GM21528 (cell line): Measurements from ENCODE around the gene RNASE1.

Source experiments
- ATAC-seq: cut with Tn5 transposase; IDR thresholded peaks from one replicate; pipeline ENCODE4 v1.9.1; 2021; ENCODE audit warnings: mild to moderate bottlenecking, moderate library complexity; ENCODE audit not compliant: unreplicated experiment, low FRiP score

RNASE1 gene

GRCh38 chr14:20809917-20810316, 7.3 kb upstream of the RNASE1 start:
- no peak for ATAC-seq

DNA sequence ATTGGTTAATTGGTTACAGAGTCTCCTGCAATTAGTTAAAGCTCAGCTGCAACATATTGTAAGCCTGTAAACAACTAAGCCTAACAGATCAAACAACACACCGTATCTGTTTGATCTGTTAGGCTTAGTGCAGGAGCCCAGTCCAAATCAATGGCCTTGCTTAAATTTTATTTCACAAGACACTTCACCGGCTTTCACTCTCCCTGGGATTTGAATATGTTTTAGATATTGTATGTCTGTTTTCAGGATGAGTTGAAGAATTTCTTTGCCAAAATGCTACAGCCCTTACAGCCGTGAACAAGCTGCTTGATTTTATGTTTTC, 5.5 kb upstream of the RNASE1 start:
- no peak for ATAC-seq

DNA sequence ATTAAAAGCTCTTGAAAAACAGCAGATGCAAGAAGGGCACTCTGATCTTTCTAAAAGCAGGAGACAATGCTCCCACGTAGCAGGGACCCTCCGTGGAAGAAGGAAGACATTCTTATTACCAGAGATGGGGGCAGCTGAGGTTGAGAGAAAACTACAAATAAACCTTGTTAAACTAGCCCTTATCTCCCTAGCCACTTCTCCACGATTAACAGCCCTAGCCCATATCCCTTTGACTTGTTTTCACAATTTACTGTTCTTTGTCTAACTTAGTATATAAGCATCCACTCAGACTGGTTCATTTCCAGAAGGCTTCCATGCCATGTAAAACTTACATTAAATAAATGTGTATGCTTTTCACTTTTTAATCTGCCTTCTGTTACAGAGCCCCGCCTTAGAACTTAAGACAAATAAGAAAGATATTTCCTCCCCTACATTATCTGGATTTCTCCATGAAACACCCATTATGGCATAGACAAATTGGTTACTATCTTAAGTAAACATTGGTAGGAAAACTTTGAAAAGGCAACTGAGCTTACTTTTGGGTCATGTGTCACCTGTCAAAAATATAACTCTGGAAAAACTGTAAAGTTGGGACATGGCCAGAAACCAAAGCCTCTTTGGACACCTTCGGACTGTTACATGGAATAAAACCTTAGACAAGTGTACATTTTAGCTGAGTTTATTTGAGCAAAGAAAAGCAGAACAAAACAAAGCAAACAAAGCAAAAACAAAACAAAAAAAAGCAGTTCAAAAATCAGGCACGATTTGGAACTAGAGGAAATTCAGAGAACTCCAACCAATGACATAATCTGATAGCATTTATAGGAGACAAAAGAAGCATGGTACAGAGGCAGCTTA, 4.9 kb upstream of the RNASE1 start:
- ATAC-seq: no peak

DNA sequence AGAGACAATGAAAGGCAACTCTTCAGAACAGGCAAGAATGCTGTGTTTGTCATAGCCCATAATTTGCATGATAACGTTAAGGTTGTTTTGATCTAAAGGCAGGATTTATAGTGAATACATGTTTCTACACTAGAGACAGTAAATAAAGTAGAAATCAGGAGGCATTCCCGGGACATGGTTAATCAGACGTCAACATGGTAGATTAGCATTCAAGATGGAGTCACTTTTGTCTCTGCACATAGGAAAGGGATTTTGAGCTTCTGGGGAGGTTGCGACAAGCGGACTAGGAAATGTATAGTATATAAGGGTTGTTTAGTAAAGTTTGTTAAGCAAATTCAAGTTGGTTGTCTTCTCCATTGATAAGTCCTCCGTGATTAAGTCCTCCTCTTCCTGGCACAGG, 2.8 kb upstream of the RNASE1 start:
- ATAC-seq: no peak

GRCh38 chr14:20803223-20803622, 579 bp upstream of the RNASE1 start:
- ATAC-seq: no peak

DNA sequence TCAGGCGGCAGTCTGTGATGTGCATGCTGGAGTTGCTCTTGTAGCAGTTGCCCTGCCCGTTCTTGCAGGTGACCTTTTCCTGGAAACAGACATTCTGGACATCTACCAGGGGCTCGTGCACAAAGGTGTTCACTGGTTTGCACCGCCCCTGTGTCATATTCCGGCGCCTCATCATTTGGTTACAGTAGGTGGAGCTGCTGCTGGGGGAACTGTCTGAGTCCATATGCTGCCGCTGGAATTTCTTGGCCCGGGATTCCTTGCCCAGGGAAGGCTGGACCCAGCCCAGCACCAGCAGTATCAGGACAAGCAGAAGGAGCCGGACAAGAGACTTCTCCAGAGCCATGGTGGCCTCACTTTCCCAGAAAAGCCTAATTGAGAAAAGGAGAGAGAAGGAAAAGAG, 918 bp downstream of the RNASE1 start:
- ATAC-seq: no peak

- no peak for ATAC-seq
Measured at GRCh38 chr14:20799892-20800544, 2.6 kb downstream of the RNASE1 start.

- ATAC-seq: no peak
Measured at GRCh38 chr14:20799456-20799891, 3.2 kb downstream of the RNASE1 start.

DNA sequence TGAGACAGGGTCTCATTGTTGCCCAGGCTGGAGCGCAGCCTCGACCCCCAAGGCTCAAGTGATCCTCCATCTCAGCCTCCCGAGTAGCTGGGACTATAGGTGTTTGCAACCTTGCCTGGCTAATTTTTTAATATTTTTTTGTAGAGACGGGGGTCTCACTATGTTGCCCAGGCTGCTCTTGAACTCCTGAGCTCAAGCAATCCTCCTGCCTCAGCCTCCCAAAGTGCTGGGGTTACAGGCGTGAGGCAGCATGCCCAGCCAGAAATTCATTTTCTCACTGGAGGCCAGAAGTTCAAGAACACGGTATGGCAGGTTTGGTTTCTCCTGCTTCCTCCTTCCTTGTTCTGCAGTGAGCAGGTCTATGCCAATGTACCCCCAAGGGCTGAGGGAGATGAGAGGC, 3.7 kb downstream of the RNASE1 start:
- ATAC-seq: no peak

DNA sequence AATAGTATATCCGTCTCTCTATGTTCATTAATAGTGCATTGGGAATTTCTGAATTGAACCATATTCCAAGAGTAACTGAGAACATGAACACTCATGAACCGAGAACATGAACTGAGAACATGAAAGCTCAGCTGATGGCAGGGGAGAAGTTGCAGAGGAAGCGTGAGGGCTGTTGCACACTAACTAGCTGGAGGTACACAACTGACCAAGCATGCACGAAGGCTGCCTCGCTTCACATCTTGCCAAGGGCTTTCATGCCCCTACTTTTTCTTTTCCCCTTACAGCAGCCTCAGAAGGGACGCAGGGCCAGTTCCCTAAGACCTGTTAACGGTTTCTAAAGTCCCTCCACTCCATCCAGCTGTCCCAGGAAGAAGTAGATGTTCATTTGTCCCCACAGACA, 4.3 kb downstream of the RNASE1 start:
- ATAC-seq: no peak

DNA sequence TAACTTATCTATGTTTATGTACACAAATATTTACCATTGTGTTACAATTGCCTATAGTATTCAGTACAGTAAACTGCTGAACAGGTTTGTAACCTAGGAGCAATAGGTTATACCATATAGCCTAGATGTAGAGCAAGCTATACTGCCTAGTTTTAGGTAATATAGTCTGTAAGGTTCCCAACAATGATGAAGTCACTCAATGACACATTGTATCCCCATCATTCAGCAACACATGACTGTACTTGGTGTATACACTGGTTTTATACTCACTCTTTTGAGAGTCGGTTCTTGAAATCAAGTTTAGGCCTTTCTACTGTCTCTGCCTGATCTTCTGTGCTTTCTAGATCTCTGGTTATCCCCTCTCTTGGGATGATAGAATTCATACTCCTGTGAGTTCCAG, 5.5 kb downstream of the RNASE1 start:
- no peak for ATAC-seq

DNA sequence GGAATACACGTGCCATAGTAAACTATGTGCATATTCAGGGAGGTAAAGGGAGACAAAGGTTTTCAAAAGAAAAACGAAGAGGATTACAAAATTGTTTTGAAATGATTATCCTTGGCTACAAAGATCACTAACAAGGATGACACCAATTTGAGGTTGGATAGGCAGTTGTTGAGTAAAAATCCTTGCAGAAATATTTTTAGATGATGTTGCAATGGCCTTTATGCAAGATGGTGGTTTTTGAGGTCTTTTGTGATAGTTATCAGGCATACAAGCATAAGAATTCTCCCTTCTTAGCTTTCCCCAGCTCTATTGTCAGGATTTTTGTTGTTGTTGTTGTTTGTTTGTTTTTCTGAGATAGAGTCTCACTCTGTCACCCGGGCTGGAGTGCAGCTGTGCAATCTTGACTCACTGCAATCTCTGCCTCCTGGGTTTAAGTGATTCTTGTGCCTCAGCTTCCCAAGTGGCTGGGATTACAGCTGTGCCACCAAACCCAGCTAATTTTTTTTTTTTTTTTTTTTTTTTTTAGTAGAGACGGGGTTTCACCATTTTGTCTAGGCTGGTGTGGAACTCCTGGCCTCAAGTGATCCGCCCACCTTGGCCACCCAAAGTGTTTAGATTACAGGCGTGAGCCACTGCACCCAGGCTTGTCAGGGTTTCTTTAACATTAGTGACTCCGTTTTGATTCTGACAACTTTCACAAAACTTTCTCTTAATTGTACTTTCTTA, 7.8 kb downstream of the RNASE1 start:
- no peak for ATAC-seq

GRCh38 chr14:20792556-20792955, 10.1 kb downstream of the RNASE1 start:
- no peak for ATAC-seq

DNA sequence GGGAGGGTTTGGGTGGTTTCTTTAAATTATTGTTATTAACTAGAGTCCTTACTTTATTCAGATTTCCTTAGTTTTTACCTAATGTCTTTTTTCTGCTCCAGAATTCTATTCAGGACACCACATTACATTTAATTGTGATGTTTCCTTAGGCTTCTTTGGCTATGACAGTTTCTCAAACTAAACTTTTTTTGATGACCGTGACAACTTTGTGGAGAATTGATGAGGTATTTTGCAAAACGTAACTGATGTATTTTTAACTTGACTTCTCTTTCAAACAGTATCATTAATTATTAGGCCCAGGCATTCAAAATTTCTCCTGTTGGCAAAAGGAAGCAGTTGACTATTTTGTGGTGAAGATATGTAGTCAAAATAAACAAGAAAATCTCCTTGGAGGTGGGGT, 11.0 kb downstream of the RNASE1 start:
- no peak for ATAC-seq

DNA sequence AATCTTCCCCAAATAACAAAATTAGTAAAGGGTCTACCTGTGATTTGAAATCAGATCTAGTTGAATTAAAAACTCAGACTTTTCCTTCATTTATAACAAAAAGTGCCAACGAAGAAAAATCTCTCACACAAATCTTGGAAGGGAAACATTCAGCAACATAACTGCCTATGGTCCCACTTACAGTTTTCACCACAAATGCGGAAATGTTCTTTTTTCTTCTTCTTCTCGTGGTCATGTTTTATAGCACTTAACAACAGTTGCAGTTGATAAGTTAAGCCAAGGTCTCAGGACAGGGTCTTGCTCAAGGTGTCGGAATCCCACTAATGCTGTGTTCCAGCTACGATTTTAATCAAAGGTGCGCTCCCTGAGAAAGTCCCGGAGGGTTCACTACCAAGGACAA, 11.5 kb downstream of the RNASE1 start:
- ATAC-seq: no peak

DNA sequence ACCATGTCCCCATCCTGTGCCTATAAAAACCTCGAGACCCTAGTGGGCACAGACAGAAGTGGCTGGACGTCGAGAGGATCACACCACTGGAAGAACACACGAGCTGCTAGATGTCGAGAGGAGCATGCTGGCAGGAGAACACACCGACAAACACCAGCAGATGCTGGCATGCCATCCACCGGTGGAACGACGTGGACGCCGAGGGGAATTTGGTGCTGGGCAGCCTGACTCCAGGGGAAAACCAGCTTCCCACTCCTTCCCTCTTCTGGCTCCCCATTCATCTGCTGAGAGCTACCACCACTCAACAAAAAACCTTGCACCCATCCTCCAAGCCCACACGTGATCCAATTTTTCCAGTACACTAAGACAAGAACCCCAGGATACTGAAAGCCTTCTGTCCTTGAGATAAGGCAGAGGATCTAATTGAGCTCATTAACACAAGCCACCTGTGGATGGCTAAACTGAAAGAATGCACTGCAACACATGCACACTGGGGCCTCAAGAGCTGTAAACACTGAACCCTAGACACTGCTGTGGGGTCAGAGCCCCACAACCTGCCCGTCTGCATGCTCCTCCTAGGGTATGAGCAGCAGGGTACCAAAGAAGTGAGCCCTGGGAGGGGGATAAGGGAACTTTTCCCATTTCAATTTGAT, 12.1 kb downstream of the RNASE1 start:
- no peak for ATAC-seq

GRCh38 chr14:20789230-20789813, 13.3 kb downstream of the RNASE1 start:
- ATAC-seq: no peak

DNA sequence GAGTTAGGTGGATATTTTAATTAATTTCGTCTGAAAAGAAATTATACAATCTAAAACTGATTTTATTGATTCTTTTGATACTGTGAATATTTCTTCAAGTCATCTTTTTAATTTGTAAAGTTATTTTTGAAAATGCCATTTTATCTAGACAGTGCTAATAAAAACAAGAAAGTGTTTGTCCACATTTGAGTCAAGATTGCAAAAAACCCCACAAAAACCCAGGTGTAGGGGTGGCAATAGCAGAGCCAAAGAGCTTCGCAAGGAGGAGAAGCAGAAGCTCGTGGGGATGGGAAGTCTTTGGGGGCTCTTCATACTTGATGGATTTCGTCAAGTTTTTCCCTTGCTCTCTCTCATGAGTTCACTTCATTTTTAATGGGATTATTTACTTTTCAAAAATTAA, 15.6 kb downstream of the RNASE1 start:
- no peak for ATAC-seq

DNA sequence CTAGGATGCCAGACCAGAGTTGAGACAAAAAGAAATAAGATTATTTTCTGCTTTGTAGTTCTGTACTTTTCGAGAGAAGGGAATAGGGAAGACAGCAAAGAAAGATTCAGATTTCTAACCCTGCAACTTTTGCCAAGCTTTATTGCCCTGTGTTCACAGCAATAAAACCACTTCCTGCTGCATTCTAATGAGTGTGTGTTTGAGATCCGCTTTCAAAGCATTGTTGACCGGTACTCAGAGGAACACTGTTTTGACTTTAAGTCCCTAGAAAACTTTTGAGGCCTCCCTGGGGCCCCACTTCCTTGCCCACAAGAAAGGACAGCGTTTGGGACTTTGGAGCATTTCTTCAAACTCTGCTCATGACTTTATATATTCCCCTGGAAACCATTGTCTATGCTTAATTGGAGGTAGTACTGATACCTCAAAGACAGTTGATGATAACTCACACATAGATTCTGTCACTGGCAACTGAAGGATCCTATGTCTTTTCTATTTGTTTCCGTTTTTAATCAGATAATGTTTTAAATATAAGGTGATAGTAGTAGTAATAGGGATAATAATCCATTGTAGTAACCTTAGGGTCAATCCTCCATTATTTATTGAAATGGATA, 20.3 kb downstream of the RNASE1 start:
- peak; percentile 55 for ATAC-seq

DNA sequence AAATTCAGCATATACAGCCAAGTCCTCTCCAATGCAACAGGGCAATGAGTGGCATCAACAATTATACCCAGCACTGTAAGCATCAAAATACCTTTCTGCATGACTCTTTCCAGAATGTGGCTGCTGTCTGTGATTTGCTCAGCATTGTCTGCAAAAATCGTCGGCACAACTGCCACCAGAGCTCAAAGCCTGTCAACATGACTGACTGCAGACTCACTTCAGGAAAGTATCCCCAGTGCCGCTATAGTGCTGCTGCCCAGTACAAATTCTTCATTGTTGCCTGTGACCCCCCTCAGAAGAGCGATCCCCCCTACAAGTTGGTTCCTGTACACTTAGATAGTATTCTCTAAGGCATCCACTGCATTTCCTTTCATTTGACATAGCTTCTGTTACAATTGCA, 20.8 kb downstream of the RNASE1 start:
- ATAC-seq: no peak
